ENCODE data around the gene CLSTN2.

The CLSTN2 gene

GRCh38 chr3:140470211-140470610, 535.2 kb downstream of the CLSTN2 start:
- no peaks in the 10 kb centered on the region for H3K27me3 ChIP-seq (replicated peaks; ENCODE audit: insufficient read depth, low read length)
- H3F3A ChIP-seq (ENCODE audit: insufficient read depth, low read length): no peaks in the 10 kb centered on the region
- H4K20me1 ChIP-seq (ENCODE audit: insufficient read depth, low read length): no peaks in the 10 kb centered on the region
- no peaks in the 10 kb centered on the region for H3K4me1 ChIP-seq (ENCODE audit: low read length)
- no peak for DNase-seq
- no peaks in the 10 kb centered on the region for H3K36me3 ChIP-seq (replicated peaks; ENCODE audit: insufficient read depth, low read length)
- H3K9ac ChIP-seq (ENCODE audit: low read length): no peak overlapping the region
- no peaks in the 10 kb centered on the region for H3K9me3 ChIP-seq (replicated peaks; ENCODE audit: insufficient read depth, low read length)
- TF ChIP-seq EZH2phosphoT487 (IDR thresholded peaks at IDR 0.05; ENCODE audit: low read length) (no peak), EZH2 (optimal IDR thresholded peaks at IDR 0.05; ENCODE audit: low read depth, low read length) (no peak)
- TF ChIP-seq, protein P1, sequence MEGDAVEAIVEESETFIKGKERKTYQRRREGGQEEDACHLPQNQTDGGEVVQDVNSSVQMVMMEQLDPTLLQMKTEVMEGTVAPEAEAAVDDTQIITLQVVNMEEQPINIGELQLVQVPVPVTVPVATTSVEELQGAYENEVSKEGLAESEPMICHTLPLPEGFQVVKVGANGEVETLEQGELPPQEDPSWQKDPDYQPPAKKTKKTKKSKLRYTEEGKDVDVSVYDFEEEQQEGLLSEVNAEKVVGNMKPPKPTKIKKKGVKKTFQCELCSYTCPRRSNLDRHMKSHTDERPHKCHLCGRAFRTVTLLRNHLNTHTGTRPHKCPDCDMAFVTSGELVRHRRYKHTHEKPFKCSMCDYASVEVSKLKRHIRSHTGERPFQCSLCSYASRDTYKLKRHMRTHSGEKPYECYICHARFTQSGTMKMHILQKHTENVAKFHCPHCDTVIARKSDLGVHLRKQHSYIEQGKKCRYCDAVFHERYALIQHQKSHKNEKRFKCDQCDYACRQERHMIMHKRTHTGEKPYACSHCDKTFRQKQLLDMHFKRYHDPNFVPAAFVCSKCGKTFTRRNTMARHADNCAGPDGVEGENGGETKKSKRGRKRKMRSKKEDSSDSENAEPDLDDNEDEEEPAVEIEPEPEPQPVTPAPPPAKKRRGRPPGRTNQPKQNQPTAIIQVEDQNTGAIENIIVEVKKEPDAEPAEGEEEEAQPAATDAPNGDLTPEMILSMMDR (IDR thresholded peaks at IDR 0.05; ENCODE audit: low read length): no peak
- no peak overlapping the region for H3K4me3 ChIP-seq (ENCODE audit: low read length)
- H2AFZ ChIP-seq (ENCODE audit: low read length): no peak overlapping the region
- no peak overlapping the region for H3K27ac ChIP-seq (ENCODE audit: low read length)
- no peak overlapping the region for H3K4me2 ChIP-seq (ENCODE audit: low read depth, low read length)
- H3K79me2 ChIP-seq (ENCODE audit: low read length): no peaks in the 10 kb centered on the region
- H3K9me2 ChIP-seq (replicated peaks; ENCODE audit: insufficient read depth, low read length): no peaks in the 10 kb centered on the region

DNA sequence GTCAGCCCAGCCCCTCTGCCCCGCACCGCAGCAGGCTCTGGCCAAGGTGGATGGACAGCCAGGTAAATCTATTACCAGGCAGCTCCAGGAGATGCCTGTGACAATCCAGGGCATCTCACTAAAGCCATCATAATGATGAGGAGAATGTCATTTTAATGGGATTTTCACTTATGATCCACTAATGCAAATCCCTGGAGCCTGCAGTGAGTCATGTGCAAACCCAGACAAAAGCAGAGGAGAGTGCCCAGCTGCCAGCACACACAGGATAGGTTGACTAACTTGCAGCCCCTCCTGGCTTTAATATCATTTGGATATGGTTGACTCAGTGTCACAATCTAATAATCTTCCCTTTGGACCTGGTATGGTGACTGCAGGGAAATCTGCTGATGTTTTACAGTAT, 536.0 kb downstream of the CLSTN2 start:
- Histone ChIP-seq H3F3A (ENCODE audit: insufficient read depth, low read length) (no peaks in the 10 kb centered on the region), H3K9me3 (replicated peaks; ENCODE audit: insufficient read depth, low read length) (no peaks in the 10 kb centered on the region), H3K79me2 (ENCODE audit: low read length) (no peaks in the 10 kb centered on the region), H2AFZ (ENCODE audit: low read length) (no peak overlapping the region), H3K27ac (ENCODE audit: low read length) (no peak overlapping the region), H3K4me3 (ENCODE audit: low read length) (no peak overlapping the region), H3K36me3 (replicated peaks; ENCODE audit: insufficient read depth, low read length) (no peaks in the 10 kb centered on the region), H3K27me3 (replicated peaks; ENCODE audit: insufficient read depth, low read length) (no peaks in the 10 kb centered on the region), H4K20me1 (ENCODE audit: insufficient read depth, low read length) (no peaks in the 10 kb centered on the region), H3K9ac (ENCODE audit: low read length) (no peak overlapping the region), H3K9me2 (replicated peaks; ENCODE audit: insufficient read depth, low read length) (no peaks in the 10 kb centered on the region), H3K4me2 (ENCODE audit: low read depth, low read length) (no peak overlapping the region), H3K4me1 (ENCODE audit: low read length) (no peaks in the 10 kb centered on the region)
- TF ChIP-seq EZH2 (optimal IDR thresholded peaks at IDR 0.05; ENCODE audit: low read depth, low read length) (no peak), EZH2phosphoT487 (IDR thresholded peaks at IDR 0.05; ENCODE audit: low read length) (no peak)
- TF ChIP-seq, protein P1 (IDR thresholded peaks at IDR 0.05; ENCODE audit: low read length): no peak
- DNase-seq: no peak

DNA sequence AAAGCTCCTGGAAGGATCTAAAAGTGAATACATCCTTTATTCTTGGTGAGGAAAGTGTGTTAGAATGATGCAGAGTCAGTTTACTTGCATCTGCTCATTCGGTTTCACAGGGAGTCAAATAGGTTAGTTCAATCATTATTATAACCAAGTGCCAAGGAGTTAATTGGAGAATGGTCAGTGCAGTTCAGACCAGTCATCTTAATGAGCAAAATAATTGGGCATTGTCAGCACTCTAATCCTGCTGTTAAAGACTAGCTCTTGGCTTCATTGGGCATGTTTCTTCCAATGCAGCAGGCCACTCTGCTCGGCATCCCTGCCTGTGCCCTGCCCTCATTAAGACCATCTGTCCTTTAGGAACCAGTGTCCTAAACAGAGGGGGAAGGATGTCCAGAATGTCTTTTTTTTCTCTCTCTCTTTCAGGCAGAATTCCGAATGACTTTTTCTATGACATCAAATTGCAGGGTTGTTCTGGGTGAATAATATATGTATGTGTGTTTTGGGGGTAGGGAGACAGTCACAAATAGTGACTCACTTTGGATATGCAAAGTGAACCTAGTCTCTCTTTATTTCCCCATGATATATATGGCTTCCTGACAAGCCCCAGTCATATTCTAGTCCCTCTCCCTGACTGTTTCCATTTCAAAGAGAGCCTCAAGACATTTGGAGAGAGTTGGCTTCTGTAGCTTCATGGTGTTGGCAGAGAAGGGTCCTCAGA, 537.5 kb downstream of the CLSTN2 start:
- no peaks in the 10 kb centered on the region for H3K9me3 ChIP-seq (replicated peaks; ENCODE audit: insufficient read depth, low read length)
- H3K36me3 ChIP-seq (replicated peaks; ENCODE audit: insufficient read depth, low read length): no peaks in the 10 kb centered on the region
- no peak overlapping the region for H3K4me3 ChIP-seq (ENCODE audit: low read length)
- DNase-seq: no peak
- TF ChIP-seq, protein P1 (IDR thresholded peaks at IDR 0.05; ENCODE audit: low read length): no peak
- TF ChIP-seq EZH2 (optimal IDR thresholded peaks at IDR 0.05; ENCODE audit: low read depth, low read length) (no peak), EZH2phosphoT487 (IDR thresholded peaks at IDR 0.05; ENCODE audit: low read length) (no peak)
- H3K9me2 ChIP-seq (replicated peaks; ENCODE audit: insufficient read depth, low read length): no peaks in the 10 kb centered on the region
- H4K20me1 ChIP-seq (ENCODE audit: insufficient read depth, low read length): no peaks in the 10 kb centered on the region
- no peaks in the 10 kb centered on the region for H3K79me2 ChIP-seq (ENCODE audit: low read length)
- no peaks in the 10 kb centered on the region for H3F3A ChIP-seq (ENCODE audit: insufficient read depth, low read length)
- H3K4me1 ChIP-seq (ENCODE audit: low read length): no peaks in the 10 kb centered on the region
- H3K4me2 ChIP-seq (ENCODE audit: low read depth, low read length): no peak overlapping the region
- no peak overlapping the region for H3K27ac ChIP-seq (ENCODE audit: low read length)
- H3K9ac ChIP-seq (ENCODE audit: low read length): no peak overlapping the region
- no peaks in the 10 kb centered on the region for H3K27me3 ChIP-seq (replicated peaks; ENCODE audit: insufficient read depth, low read length)
- no peak overlapping the region for H2AFZ ChIP-seq (ENCODE audit: low read length)

Measured in MM.1S (cell line).